ENCODE results near the gene FCN3.

FCN3 gene

DNA sequence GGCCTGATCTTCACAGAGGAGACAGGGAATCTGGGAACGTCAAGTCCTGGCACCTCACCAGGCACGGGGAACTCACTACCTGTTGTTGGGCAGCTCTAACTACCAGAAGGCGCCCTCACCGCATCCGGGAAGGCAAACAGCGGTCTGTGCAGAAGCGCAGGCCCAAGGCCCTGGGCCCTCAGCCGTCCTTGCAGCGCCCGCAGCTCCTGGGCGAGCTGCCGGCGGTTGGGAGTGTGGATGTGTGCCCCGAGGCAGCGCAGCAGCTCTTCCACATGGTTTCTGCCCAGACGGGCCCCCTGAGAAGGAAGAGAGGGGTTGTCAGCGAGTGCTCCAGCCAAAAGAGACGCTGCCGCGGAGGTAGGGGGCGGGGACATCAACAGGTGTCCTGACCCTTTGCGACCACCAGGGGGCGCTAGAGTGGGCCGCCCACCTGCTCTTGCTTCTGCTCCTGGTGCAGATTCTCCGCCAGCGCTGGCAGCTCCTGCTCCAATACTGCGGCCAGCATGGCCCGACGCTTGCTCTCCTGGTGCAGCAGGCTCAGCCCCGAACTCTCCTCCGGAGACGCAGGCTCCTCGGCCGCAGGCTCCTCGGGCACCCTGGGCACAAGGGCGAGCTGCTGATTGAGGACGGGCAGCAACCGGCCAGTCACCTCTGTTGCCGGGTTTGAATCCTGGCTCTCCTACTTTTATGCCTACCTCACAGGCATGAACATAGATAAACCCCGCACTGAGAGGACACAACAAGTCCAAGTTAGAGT lies 17.2 kb downstream of the FCN3 start:
- DNase-seq = peak; percentile 29 to 57

- DNase-seq = no peak
Measured at GRCh38 chr1:27356619-27357280, 17.9 kb downstream of the FCN3 start.

- DNase-seq = no peak
Measured at GRCh38 chr1:27356277-27356618, 18.4 kb downstream of the FCN3 start.

GRCh38 chr1:27355683-27356082 lies 18.9 kb downstream of the FCN3 start:
- no peak for DNase-seq

- no peak for DNase-seq
Measured at GRCh38 chr1:27353629-27354028, 21.0 kb downstream of the FCN3 start.

- no peak for DNase-seq
Measured at GRCh38 chr1:27353166-27353565, 21.5 kb downstream of the FCN3 start.

GRCh38 chr1:27351541-27352107 lies 23.0 kb downstream of the FCN3 start:
- no peak for DNase-seq

DNA sequence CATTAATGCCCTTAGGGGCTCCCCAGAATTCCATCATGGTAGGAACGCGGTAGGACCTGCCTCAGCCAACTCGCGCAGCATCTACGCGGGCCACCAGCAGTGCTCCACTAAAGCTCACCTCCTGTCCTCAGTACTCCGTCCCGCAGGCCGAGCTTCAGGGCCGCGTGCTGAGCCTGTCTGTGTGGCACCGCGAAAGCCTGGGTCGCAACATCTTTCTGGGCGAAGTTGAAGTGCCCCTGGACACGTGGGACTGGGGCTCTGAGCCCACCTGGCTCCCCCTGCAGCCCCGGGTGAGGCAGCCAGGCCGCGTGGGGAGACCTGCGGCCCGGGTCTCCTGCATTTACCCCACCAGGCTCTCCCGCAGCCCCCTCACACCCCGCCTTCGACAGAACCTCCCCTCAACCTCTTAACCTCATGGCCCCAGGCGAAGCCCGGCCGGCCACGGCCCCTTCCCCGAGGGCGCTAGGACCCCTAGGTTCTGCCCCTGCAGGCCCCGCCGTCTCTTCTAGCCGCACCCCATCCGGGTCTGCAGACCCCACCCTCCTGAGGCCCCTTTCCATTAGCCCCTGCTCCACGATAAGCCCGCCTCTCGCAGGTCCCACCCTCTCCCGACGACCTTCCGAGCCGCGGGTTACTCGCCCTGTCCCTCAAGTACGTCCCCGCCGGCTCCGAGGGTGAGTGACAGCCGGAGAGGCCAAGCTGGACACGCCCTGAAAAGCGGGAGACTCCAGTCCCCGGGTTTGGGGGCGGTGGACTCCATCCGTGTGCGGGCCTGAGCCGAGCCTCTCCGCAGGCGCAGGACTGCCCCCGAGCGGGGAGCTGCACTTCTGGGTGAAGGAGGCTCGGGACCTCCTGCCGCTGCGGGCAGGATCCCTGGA lies 23.7 kb downstream of the FCN3 start:
- DNase-seq = no peak

GRCh38 chr1:27349784-27350662 lies 24.6 kb downstream of the FCN3 start:
- DNase-seq = no peak

DNA sequence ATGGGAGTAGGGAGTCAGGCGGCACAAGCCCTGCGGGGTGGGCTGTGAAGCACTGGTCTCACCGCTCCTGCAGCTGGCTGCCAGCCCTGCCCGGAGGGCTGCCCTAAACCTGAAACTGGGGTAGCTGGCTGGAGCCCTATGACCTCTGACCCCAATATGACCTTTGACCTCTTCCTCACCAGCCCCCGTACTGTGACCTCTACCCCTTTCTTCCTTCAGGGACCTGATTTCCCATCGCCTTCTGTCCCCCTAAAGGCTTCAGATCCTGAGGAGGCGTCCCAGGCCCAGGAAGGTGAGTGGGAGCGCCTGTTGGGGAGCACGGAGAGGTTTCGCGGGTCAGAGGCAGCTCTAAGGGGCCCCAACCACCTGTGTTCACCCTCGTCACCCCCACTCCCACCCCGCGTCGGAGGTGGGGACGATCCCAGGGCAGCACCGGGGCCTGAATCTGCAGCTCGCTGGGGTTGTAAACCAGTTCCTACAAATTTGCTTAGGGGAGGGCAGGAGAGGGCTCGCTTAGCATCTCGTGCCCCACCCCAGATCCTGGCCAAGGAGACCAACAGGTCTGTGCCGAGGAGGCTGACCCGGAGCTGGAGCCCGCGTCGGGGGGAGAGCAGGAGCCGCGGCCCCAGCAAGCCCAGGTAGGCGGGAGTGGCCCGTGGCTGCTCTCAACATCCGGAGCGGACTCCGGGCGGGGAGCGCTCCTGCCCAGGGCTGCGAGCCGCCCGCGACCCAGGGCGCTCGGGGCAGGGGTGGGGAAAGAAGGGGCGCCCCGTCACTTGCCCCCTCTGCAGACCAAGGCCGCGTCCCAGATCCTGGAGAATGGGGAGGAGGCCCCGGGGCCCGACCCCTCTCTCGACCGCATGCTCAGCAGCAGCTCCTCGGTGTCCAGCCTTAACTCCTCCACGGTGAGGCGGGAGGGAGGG lies 25.5 kb downstream of the FCN3 start:
- DNase-seq = no peak

DNA sequence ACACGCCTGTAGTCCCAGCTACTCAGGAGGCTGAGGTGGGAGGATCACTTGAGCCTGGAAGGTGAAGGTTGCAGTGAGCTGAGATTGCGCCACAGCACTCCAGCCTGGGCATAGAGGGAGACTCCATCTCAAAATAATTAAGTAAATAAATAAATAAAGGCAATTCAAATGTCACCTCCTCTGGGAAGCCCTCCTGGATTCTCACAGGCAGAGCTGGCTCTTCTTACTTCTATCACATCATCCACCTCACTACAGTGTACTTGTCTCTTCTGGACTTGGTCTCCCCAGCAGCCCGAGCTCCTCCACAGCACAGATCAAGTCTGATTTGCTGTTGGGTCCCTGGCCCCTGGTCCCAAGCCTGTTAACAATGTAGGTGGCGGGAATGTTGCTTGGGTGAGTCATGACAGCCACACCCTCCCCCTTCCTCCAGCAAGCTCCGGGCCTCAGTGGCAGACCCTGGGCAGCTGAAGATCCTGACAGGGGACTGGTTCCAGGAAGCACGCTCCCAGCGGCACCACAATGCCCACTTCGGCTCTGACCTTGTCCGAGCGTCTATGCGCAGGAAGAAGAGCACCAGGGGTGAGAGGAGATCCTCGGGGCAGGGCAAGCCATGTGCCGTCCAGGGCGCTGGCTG lies 27.5 kb downstream of the FCN3 start:
- DNase-seq = no peak

GRCh38 chr1:27346357-27346756 lies 28.3 kb downstream of the FCN3 start:
- no peak for DNase-seq

- no peak for DNase-seq
Measured at GRCh38 chr1:27345272-27345671, 29.4 kb downstream of the FCN3 start.

DNA sequence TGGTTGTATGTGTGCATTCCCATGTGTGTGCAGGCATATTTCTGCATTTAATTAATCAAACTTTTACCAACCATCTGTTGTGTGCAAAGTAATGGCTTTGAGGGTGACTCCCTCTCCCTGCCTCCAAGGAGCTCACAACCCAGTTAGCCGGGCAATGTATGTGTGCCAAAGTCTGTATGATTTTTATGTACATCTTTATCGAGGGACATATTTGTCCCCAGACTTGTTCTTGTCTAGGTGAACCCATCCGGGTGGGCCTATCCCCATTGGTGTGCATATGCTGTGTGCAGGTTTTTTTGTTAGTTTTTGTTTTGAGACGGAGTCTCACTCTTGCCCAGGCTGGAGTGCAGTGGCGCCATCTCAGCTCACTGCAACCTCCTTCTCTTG lies 31.0 kb downstream of the FCN3 start:
- DNase-seq = no peak

GRCh38 chr1:27342778-27343638 lies 31.6 kb downstream of the FCN3 start:
- DNase-seq = peak; percentile 34 to 91

DNA sequence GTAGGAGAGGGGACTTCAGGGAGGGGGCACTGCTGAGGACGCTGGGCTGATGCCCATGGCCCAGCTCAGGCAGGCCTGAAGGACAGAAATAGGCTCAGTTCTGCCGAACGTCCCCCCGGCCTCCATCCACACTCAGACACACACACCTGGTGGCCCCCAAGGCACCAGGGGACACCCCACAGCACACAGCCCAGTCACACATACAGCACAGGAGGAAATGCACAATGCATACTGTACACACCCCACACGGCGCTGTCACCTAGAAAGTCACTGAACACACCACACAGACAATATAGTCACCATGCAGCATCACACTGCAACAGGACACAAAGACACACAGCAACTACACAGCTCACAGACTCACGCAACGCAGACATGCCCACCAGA lies 32.2 kb downstream of the FCN3 start:
- no peak for DNase-seq

DNA sequence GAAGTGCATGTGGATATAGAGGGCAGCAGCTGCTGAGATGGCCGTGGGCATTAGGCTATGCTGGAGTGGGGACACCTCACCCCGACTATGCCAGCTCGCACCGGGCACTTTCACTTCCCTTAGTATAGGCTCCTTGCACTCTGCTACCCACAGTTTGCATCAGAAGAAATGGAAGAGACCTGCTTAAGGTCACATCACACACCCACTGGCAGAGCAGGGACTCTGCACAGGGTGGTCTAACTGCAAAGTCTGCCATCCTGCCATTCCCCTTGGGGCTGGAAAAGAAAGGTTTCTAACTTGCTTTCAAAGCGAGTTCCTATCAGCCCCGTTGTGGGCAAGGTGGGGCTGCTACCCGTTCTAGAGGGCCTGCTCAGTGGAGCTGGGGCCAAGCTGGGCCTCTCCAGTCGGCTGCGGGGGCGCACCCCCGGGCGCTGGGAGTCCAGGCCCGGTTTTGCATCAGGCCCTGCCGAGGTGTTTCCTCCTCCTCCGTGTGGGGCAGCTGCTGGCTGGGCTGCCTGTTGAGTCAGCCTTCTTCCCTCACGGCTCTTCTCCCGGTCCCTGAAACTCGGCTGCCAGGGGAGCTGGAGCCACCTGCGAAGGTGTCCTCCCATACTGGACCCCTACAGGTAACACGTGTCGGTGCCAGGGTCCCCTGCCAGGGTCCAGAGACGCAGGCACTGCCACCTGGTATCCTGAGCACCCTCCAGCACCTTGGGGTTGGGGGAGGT lies 32.9 kb downstream of the FCN3 start, which contains the start of gene SYTL1:
Gene SYTL1, plus strand, starts transcription at position 498 of the 728 bp plus-strand sequence. CDS start 3,313 bp downstream, outside the sequence.
- peak; percentile 25 to 61 for DNase-seq

DNA sequence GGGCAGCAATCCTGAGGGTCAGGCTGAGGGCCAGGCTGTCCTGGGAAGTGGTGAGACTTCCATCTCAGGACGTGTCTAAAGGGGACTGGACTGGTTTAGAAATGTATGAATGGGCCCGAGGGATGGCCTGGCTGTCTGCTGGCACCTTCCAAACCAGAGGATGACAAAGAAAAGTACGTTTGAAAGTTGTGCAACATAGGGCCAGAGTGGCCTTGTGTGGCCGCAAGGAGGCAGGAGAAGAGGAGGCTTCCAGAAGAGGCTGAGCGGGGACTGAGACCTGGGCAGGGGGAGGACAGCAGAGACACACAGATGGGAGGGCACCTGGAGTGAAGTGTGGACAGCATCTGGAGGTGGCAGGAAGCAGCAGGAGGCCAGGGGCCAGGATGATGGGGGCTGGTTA lies 35.4 kb downstream of the FCN3 start:
- no peak for DNase-seq

GRCh38 chr1:27338751-27339150 lies 35.9 kb downstream of the FCN3 start:
- no peak for DNase-seq
